ENCODE data around the gene ASPDH. TPM values are rescaled to one million over a fixed set of nuclear protein-coding genes. Genes with fewer than 3 reads are reported as not detected.
A peak's percentile ranks its signal among the peaks of the same experiment; 100 is the strongest.
"Not testable (repeated sequence)": the region's sequence is repeated elsewhere in the genome, so short reads cannot be mapped to it uniquely, and the experiment has no call there.

ASPDH gene
- total RNA-seq, 1 experiment from 2014 or later: not detected

GRCh38 chr19:50549059-50549926, 35.6 kb upstream of the ASPDH start:
- in situ Hi-C loops (cut with HindIII; ENCODE audit: low sequenced_read_pairs): no loop called here
- no peak for DNase-seq (ENCODE audit: low spot score)

- in situ Hi-C loops (cut with HindIII; ENCODE audit: low sequenced_read_pairs): no loop called here
- DNase-seq (ENCODE audit: low spot score): peak; percentile 72
These were observed 34.7 kb upstream of the ASPDH start for GRCh38 chr19:50548191-50549058.

- in situ Hi-C loops (cut with HindIII; ENCODE audit: low sequenced_read_pairs): no loop called here
- peak; percentile 66 for DNase-seq (ENCODE audit: low spot score)
These were observed 33.9 kb upstream of the ASPDH start for GRCh38 chr19:50547385-50548190.

- in situ Hi-C loops (cut with HindIII; ENCODE audit: low sequenced_read_pairs): no loop called here
These were observed 33.0 kb upstream of the ASPDH start for GRCh38 chr19:50546527-50547221.

GRCh38 chr19:50542943-50543342, 29.2 kb upstream of the ASPDH start:
- in situ Hi-C loops (cut with HindIII; ENCODE audit: low sequenced_read_pairs): no loop called here
- DNase-seq (ENCODE audit: low spot score): peak; percentile 82

More at GRCh38 chr19:50546527-50547221, 33.0 kb upstream of the ASPDH start:
- DNase-seq (ENCODE audit: low spot score): peak; percentile 51

- in situ Hi-C loops (cut with HindIII; ENCODE audit: low sequenced_read_pairs): no loop called here
- DNase-seq (ENCODE audit: low spot score): peak; percentile 88
These were observed 24.1 kb upstream of the ASPDH start for GRCh38 chr19:50537769-50538230.

GRCh38 chr19:50537306-50537685, 23.6 kb upstream of the ASPDH start:
- DNase-seq (ENCODE audit: low spot score): no peak
- in situ Hi-C loops (cut with HindIII; ENCODE audit: low sequenced_read_pairs): no loop called here

GRCh38 chr19:50536662-50537305, 23.1 kb upstream of the ASPDH start:
- DNase-seq (ENCODE audit: low spot score): no peak
- in situ Hi-C loops (cut with HindIII; ENCODE audit: low sequenced_read_pairs): no loop called here

GRCh38 chr19:50535672-50536187, 22.0 kb upstream of the ASPDH start:
- DNase-seq (ENCODE audit: low spot score): no peak
- in situ Hi-C loops (cut with HindIII; ENCODE audit: low sequenced_read_pairs): no loop called here

- in situ Hi-C loops (cut with HindIII; ENCODE audit: low sequenced_read_pairs): no loop called here
- DNase-seq (ENCODE audit: low spot score): no peak
These were observed 20.8 kb upstream of the ASPDH start for GRCh38 chr19:50534478-50534877.

- DNase-seq (ENCODE audit: low spot score): no peak
- in situ Hi-C loops (cut with HindIII; ENCODE audit: low sequenced_read_pairs): no loop called here
These were observed 19.2 kb upstream of the ASPDH start for GRCh38 chr19:50532952-50533351.

GRCh38 chr19:50531171-50531612, 17.5 kb upstream of the ASPDH start:
- in situ Hi-C loops (cut with HindIII; ENCODE audit: low sequenced_read_pairs): no loop called here
- DNase-seq (ENCODE audit: low spot score): no peak

GRCh38 chr19:50528052-50528451, 14.3 kb upstream of the ASPDH start:
- DNase-seq (ENCODE audit: low spot score); in situ Hi-C loops (cut with HindIII; ENCODE audit: low sequenced_read_pairs): not testable (repeated sequence)

GRCh38 chr19:50522881-50523280, 9.2 kb upstream of the ASPDH start:
- DNase-seq (ENCODE audit: low spot score): no peak
- in situ Hi-C loops (cut with HindIII; ENCODE audit: low sequenced_read_pairs): no loop called here

- DNase-seq (ENCODE audit: low spot score): peak; percentile 55
- in situ Hi-C loops (cut with HindIII; ENCODE audit: low sequenced_read_pairs): no loop called here
These were observed 7.2 kb upstream of the ASPDH start for GRCh38 chr19:50520822-50521465.

- no peak for DNase-seq (ENCODE audit: low spot score)
- in situ Hi-C loops (cut with HindIII; ENCODE audit: low sequenced_read_pairs): no loop called here
These were observed 5.4 kb upstream of the ASPDH start for GRCh38 chr19:50519006-50519575.
